ENCODE results near the gene BASP1.
"Not testable (repeated sequence)": the region's sequence is repeated elsewhere in the genome, so short reads cannot be mapped to it uniquely, and the experiment has no call there.

The BASP1 gene, protein sequence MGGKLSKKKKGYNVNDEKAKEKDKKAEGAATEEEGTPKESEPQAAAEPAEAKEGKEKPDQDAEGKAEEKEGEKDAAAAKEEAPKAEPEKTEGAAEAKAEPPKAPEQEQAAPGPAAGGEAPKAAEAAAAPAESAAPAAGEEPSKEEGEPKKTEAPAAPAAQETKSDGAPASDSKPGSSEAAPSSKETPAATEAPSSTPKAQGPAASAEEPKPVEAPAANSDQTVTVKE

DNA sequence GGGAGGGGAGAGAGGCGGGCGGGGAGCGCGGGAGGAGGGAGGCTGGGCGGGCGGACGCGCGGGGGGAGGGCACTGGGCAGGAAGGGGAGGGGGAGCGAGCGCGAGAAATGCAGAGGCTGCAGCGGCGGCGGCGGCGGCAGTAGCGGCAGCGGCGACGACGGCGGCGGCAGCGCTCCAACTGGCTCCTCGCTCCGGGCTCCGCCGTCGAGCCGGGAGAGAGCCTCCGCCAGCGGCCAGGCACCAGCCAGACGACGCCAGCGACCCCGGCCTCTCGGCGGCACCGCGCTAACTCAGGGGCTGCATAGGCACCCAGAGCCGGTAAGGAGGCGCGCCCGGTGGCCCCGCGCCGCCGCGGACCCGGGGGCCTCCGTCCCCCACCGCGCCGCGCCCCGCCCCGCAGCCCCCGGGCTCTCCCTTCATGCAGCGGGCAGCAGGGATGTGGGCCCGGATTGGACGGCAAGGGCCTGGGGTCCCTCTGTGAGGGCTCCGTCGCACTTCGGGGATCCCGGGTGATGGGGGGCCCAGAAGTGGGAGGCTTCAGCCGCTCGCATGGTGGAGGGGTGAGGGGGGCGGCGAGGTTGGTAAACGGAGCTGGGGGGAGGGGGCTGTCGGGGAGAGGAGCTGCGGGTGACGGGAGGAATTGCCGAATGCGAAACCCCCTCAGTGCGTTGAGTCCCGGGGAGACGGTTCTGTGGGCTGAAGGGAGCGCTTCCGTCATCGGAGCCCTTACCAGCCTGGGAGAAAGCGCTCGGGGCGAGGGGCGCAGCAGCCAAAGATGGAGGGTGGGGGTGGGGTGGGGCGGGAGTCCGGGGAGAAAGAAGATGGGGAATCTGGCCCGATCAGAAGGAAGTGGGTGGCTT is at the start of gene BASP1:
Gene BASP1, plus strand, starts transcription at position 139 of the 860 bp plus-strand sequence. CDS start 57,586 bp downstream, outside the sequence.
- DNase-seq: peak; percentile 33

DNA sequence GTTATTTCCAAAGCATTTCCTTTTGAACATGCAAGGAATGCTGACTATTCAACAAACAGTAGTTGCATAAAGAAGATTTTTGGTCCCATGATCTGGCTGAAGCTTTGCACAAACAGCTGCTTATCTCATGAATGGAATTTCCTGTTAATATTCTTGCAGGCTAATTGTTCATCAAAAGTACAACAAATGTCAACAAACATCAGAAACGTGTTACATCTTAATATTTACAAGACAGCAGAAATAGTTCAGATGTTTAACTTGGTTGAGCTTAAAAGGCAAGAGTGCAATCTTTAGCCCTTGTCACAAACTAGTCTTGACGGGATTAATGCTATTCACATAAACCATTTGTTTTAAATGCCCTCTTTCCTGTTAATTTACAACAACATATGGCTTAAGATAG is 47.9 kb upstream of the BASP1 start:
- no peak for DNase-seq

DNA sequence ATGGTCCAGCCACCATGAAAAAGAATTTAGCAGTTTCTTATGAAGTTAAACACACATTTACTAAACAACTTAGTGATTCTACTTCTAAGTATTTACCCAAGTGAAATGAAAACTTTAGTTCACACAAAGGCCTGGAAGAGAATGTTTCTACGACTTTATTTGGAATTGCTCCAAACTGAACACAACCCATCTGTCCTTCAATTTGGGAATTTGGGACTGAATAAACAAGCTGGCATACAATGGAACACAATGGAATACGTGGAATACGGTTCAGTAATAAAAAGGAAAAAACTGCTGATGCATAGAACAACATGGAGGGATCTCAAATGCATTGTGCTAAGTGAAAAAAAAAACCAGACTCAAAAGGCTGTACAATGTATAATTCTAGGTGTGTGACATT is 44.6 kb upstream of the BASP1 start:
- DNase-seq: no peak

DNA sequence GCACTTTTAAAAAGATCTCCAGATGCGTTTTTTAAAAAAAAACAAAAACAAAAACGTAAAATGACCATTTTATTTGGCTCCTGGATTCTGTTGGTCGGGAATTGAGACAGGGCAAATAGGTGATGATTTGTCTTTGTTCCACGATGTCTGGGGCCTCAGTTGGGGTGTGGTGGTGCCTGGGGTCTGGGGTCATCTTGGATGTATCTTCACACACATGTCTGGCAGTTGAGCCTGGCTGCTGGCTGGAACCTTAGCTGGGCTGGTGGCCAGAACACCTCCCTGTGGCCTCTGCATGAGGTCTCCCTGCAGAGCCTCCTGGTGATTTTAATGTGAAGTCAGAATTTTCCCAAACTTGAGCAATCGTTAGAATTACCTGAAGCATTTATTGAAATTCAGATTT is 42.5 kb upstream of the BASP1 start:
- no peak for DNase-seq

DNA sequence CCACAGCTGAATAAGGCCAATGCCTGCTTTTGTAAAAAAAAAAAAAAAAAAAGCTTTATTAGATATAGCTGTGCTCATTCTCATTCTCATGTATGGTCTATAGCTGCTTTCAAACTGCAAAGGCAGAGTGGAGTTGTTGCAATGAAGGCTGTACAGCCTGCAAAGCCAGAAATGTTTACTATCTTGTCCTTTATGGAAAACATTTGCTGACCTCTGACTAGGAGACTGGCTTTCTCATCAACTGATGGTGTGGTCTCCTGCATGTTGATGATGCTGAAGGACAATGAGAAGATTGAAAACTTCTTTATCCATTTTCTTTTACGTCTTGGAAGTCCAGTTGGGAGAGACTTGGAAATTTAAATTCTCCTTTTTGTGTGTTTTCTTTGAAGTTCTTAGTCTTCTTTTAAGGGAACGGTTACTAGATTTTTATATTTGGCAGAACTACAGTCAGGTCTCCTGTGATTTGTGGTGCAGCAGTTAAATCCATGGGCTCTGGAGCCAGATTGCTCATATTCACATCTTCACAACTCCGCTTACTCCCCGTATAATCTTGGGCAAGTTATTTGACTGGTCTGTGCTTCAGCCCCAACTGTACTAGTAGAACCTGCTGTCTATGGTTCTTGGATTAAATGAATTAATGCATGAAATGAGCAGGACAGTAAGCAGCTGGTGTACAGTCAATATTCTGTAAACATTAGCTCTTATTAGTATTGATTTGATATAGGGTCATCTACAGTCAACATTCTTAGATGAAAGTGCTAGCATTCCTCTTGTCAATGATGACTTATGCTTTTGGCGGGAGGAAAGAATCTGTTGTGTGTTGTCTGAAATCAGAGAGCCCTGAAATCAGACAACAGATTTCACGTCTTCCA is 39.7 kb upstream of the BASP1 start:
- no peak for DNase-seq

DNA sequence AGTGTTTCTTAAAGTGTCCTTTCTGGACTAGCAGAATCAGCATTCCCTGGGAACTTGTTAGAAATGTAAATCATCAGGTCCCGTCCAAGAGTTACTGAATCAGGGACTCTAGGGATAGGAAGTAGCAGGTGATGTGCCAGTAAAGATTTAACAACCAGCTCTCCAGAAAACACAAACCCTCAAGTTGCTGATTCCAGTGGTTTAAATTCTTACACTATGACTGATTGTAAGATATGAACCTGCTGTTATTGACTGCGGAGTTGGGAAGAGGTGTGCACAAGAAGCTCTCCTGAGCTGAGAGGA is 39.1 kb upstream of the BASP1 start:
- DNase-seq: no peak

DNA sequence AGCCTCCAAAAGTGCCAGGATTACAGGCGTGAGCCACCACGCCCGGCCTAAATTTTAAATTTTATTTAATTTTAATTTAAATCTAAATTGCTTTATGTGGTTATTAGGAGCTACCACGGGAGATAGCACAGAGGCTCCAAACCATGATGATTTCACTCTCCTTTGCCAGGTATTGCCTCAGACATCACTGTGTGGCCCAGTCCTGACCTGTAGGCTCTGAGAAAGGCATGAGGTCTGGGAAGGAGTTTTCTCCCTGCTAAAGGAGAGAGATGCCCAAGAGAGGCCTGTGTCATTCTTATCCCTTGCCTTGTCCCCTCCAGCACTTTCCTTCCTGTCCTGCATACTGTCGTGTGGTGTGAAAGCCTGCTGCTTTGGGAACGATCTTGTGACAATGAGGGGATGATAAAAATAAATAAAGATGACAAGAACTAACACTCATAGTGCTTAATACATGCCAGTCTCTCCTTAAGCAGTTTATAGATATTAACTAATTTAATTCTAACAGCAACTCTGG is 37.0 kb upstream of the BASP1 start:
- DNase-seq: no peak

DNA sequence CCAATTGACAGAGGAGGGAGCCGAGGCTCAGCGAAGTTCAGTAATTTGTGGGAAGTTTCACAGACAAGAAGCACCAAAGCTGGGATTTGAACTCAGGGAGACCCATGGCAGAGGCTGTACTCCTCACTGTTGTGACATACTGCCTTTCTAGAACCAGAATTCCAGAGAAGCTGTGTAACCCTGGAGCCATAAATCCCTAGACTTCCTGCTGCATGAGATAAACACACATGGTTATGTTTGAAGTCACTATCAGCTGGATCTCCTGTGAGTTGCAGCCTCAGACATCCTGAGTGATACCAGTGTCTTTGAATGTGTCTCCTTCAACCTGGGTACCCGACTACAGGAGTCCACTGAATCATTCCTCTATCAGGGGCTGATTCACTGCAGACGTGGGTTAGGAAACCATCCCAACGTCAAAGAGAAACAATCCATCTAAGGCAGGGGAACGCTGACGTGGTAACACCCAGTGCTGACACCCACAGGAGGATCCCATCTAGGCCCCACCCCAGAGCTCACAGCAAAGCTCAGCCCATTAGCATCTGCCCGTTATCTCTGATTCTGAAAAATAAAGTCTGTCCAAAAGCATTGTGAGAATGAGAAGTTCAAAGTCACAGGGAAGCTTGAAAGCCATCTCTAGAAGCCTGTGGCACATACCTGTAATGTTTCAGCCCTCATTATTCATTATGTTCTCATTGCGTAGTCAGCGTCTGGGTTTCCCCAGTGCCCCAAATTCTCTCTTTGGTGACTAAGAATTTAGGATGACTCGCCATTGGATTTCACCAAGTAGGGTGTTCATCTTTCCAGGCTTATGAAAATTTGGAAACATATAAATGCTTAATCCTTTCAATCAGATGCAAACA is 36.3 kb upstream of the BASP1 start:
- no peak for DNase-seq

DNA sequence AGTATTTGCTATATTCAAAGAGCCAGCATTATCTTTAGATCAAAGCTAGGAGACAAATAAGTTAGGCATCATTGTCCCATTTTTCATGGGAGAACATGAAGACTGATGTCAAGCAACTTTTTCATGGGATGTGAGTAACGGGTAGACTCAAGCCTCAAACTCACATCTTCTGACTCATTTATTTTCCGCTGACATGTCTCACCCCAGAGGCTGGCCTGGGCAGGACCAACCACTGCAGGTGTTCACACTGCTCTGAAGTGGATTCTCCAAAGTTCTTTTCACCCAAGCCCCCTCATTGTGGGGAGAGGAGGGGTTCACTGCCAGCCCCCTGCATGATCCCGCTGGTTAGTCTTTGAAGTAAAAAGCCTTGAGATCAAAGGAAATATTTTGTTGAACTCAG is 34.9 kb upstream of the BASP1 start:
- DNase-seq: no peak

DNA sequence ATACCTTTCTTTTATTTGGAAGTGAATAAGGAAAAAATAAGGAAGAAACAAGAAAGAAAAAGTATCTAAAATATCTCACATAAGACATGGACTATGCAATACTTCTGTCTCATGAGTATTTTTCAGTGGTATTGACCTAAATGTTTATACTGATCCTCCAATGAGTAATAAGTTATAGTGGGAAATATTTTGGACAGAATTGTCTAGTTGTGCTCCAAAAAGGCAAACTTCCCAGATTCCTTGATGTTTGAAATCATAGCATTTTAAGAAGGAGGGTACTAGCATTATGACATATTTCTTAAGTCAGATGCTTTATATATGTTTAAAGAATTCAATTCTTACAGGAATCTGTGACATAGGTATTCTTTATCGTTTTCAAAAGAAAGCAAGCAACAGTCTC is 34.5 kb upstream of the BASP1 start:
- DNase-seq: no peak

DNA sequence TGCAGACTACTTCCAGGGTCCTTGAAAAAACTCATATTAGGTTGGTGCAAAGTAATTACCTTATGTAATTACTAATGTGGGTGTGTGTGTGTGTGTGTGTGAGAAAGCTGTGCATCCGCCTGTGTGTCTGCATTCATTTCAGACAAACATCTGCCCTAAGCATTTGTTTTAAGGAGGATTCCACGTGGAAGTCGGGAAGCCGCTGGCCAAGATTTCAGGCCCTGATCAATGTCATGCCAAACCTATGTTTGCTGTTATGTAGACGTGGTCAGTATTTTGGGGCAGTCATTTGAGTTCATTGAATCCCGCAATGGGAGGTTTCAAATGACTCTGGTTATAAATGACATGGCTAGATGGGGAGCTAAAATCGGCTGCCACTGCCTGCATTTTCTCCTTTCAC is 33.6 kb upstream of the BASP1 start:
- no peak for DNase-seq

DNA sequence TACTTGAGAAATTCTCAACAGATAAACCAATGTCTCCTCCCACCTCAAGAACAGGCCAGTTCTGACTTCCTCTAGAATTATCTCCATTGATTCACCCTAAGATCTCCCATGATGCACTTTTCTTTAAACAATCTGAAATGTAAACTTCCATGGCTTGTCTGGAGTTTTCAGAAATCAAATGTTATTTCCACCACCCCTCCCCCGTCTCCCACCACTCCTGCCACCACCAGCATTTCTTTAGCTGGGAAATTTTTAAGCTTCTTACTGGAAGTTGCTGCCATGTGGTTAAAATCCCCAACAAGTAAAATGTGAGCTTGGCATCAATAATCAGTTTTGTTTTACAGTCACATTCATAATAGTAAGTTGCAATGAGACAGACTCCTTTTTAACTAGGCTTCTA is 32.8 kb upstream of the BASP1 start:
- DNase-seq: no peak

DNA sequence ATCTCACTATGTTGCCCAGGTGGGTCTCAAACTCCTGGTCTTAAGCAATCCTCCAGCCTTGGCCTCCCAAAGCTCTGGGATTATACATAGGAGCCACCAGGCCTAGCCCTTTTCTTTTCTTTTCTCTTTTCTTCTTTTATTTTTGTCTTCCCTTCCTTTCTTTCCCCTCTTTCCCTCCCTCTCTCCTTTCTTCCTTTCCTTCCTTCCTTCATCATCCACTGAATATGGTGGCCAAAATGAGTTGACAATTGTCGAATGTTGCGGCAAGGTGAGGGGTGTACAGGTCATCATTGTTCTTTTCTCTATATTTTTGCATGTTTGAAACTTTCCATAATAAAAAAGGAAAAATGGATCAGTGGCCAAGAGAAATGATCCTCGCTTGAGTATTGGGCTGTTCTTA is 32.1 kb upstream of the BASP1 start:
- no peak for DNase-seq

DNA sequence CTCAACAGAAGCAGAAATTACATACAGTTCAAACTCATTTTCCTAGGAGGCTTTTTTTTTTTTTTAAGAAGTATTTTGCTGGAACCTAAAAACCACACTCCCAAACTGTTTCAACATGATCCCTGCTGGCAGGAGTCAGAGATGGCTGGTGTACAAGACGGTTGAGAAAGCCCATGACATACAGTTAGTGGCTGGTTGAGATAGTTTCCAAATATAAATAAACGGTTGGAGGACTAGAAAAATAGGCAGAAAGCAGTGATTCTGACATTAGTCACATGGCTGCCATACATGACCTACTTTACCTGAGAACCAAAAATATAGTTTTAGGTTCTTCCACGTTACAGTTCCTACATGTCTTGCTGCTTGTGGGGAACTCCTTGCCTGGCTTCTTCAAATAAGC is 31.7 kb upstream of the BASP1 start:
- DNase-seq: no peak

DNA sequence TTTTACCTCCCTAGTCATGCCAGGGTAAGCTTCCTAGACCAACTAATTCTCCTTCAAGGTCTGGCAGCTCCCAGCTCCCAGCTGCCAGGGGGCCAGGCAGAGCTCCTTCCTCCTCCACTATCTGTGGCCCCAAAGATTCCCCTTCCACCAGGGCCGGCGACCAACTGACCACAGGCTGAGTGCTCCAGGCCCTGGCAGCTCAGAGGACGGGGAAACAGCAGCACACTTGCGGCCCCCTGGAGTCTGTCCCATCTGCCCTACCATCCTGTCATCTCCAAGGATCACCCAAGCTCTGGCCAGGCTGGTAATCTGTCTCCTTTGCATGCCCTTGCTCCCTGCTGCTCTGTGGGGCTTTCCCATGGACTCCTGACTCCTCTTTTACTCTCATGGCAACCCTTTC is 31.2 kb upstream of the BASP1 start:
- no peak for DNase-seq

DNA sequence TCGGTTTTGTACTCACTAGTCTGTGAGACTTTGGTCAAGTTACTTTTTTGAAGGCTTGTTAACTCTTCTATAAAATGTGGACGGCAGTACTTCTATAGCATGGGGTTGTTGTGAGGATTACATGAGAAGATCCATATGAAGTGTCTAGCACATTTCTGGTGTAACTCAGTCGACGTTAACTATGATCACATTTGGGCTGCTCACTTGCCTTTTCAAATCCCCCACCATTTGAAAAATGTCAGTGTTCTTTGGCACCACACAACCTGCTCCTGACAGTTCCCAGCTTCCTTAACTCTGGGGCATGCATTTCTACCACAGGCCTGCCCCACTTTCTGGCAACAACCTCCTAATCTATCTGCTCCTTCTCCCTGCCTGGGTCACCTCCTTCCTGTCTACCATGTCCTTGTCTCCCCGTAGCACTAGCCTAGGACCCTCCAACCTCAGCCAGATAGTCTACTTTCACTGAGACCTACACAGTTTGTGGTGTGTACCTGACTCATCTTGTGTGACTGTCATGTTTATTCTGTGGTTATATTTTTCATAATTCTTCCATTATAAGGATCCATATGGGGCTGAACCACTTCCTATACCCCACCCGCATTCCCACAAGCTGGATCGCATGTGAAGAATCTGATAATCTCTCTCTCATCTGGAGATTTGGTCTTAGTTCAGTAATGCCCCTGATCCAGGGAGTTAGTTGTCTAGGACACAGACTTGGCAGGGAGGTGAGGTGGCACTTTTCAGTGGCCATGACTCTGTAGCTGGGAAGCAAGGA is 30.2 kb upstream of the BASP1 start:
- DNase-seq: no peak

DNA sequence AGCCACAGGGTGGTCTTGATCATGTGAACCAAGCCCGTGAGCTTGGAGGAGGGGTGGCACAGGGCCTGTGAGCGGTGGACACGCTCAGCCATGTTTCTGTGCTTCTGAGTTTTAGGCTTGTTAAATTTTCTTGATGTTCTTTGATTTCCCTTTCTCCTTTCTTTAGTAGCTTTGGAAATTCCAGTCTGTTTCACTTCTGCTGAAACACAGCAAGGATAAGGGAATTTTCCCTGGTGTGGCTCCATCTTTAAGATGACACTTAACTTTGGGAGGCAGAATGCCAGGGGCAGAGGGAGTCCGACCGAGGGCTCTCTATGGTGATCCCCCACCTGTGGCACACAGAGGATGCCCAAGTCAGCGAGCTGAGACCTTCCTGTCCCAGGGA is 29.7 kb upstream of the BASP1 start:
- no peak for DNase-seq

DNA sequence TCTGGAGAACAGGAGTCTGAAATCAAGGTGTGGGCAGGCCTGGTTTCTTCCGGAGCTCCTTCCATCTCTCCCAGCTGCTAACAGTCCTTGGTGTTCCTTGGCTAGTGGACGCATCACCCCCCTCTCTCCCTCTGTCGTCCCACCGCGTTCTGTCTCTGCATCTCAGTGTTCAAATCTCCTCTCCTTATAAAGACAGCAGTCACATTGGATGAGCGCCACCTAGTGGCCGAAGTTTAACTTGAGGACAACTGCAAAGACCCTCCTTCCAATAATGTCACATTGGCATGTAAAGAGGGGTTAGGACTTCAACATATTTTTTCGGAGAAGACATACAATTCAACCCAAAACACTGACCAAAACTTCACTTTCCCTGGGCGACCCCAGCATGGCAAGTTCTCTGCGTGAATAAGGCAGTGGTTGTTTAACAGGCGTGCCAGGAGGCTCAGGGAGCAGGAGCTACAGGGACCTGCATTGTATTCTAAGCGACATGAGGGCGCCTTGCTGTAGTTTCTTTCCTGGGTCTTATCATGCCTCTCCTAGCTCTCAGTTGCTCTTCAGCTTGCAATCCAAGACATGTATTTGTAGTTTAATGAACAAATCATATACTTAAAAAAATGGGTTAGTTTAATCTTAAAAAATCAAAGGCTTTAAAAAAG is 27.9 kb upstream of the BASP1 start:
- peak; percentile 70 for DNase-seq

DNA sequence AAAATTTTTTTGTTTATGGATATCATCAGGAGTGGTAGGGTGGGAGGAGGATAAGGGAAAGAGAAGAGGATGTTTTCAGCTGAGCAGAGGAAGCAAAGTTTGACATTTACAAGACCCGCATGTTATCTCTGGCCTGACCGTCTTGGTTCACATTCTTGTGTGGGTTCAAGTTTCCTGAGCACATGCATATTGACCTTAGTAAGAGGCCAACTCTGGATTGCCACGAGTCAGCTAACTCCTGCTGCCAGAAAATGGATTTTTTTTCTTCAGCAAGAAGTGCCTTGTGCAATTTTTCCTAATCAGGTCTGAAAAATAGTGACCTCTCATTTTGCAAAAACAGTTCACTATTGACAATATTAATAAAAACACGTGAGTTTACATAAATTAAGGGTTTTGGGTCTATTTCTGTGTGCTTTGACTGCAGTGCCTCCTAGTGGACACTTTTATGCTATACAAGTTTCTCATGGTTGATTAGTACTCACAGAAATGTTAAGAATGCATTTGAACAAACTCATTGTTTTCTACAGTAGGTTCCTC is 27.1 kb upstream of the BASP1 start:
- no peak for DNase-seq

DNA sequence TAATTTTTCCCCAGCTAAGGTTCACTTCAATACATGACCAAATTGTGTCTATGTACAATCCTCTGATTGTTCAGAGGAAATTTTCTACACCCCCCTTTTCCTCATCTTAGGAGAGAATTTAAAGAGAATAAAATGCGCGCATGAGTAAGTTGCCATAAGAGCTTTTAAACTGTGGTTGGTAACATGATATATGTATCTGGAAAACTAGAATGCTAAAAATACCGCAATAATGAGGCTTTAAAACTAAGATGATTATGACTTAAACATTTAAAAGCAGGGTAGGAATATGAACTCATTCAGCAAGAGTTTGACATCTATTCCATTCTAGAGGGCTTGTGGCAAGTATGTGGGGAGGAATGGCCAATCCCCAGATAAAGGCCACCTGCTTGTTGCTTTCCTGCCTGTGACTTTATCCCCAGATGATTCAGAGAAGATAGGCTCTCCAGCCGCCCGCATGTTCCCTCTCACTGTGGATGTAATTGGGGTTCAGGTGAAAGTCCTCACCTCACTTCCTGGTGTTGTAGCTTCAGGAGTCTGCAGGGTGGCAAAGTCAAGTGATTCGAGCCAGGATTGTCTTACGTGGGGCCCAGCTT is 26.5 kb upstream of the BASP1 start:
- no peak for DNase-seq

DNA sequence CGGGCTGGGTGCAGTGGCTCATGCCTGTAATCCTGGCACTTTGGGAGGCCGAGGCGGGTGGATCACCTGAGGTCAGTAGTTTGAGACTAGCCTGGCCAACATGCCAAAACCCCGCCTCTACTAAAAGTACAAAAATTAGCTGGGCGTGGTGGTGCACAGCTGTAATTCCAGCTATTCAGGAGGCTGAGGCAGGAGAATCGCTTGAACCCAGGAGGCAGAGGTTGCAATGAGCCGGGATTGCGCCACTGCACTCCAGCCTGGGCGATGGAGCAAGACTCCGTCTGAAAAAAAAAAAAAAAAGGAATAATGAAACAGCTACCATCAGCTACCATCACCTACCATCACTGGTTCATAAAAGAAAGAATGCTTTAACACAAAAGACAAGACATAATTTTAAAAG is 25.9 kb upstream of the BASP1 start:
- not testable (repeated sequence) for DNase-seq

Measured in stimulated activated CD4-positive, alpha-beta T cell treated with anti-CD3 and anti-CD28 coated beads, Interleukin-12 subunit alpha, Interleukin-12 subunit beta, amount 100 ng/mL, for 4 hours (primary cell).